ENCODE data around the gene CCDC88C.

The CCDC88C gene

GRCh38 chr14:91326514-91327249 lies 90.9 kb downstream of the CCDC88C start:
- FAIRE-seq = no peak

- no peak for FAIRE-seq
These were observed 92.7 kb downstream of the CCDC88C start for GRCh38 chr14:91324606-91325575.

GRCh38 chr14:91323671-91324605 lies 93.7 kb downstream of the CCDC88C start:
- peak; percentile 74 for FAIRE-seq

- no peak for FAIRE-seq
These were observed 94.6 kb downstream of the CCDC88C start for GRCh38 chr14:91323031-91323430.

- no peak for FAIRE-seq
These were observed 95.0 kb downstream of the CCDC88C start for GRCh38 chr14:91322623-91323022.

GRCh38 chr14:91321131-91321530 lies 96.5 kb downstream of the CCDC88C start:
- no peak for FAIRE-seq

- FAIRE-seq = no peak
These were observed 97.4 kb downstream of the CCDC88C start for GRCh38 chr14:91320266-91320665.

GRCh38 chr14:91318911-91319310 lies 98.7 kb downstream of the CCDC88C start:
- FAIRE-seq = no peak

- no peak for FAIRE-seq
These were observed 100.0 kb downstream of the CCDC88C start for GRCh38 chr14:91317381-91318308.

GRCh38 chr14:91316761-91317160 lies 100.9 kb downstream of the CCDC88C start:
- FAIRE-seq = no peak

- no peak for FAIRE-seq
These were observed 101.8 kb downstream of the CCDC88C start for GRCh38 chr14:91315844-91316267.

GRCh38 chr14:91313852-91314251 lies 103.8 kb downstream of the CCDC88C start:
- no peak for FAIRE-seq

- no peak for FAIRE-seq
These were observed 104.3 kb downstream of the CCDC88C start for GRCh38 chr14:91313154-91313850.

- no peak for FAIRE-seq
These were observed 106.3 kb downstream of the CCDC88C start for GRCh38 chr14:91311284-91311662.

GRCh38 chr14:91310606-91311283 lies 106.9 kb downstream of the CCDC88C start:
- no peak for FAIRE-seq

- FAIRE-seq = no peak
These were observed 107.8 kb downstream of the CCDC88C start for GRCh38 chr14:91309756-91310280.

GRCh38 chr14:91308337-91308736 lies 109.3 kb downstream of the CCDC88C start:
- FAIRE-seq = no peak

GRCh38 chr14:91307652-91308051 lies 110.0 kb downstream of the CCDC88C start:
- FAIRE-seq = no peak

- no peak for FAIRE-seq
These were observed 110.6 kb downstream of the CCDC88C start for GRCh38 chr14:91307046-91307445.

- no peak for FAIRE-seq
These were observed 111.1 kb downstream of the CCDC88C start for GRCh38 chr14:91306547-91306946.
